Fibroblast of villous mesenchyme (primary cell): ENCODE results near the gene GLB1L3. TPM values are rescaled to one million over a fixed set of nuclear protein-coding genes. Genes with fewer than 3 reads are reported as not detected.

Experiments used
- DNase-seq: peaks from one replicate; pipeline ENCODE4 v3.0.0-alpha.2; 2010; ENCODE audit warnings: low read depth
- H3K4me3 ChIP-seq: 2 replicates; pipeline ENCODE4 v1.5.1; 2011; ENCODE audit warnings: low read depth, mild to moderate bottlenecking, low read length
- total RNA-seq: library from RNA; depleted of rRNA; stranded (reverse); fragments of >200 nt; gene quantifications from 2 replicates; pipeline ENCODE4 v1.2.3, GENCODE V29; 2012
- TF ChIP-seq, protein P1 (sequence below): IDR thresholded peaks from 2 replicates; pipeline ENCODE4 v1.5.1; 2012; ENCODE audit warnings: low read depth, mild to moderate bottlenecking, low read length; ENCODE audit not compliant: insufficient read depth

The GLB1L3 gene
- total RNA-seq, 1 donor: not detected

GRCh38 chr11:134243913-134244312 is 32.3 kb upstream of the GLB1L3 start:
- TF ChIP-seq, protein P1, sequence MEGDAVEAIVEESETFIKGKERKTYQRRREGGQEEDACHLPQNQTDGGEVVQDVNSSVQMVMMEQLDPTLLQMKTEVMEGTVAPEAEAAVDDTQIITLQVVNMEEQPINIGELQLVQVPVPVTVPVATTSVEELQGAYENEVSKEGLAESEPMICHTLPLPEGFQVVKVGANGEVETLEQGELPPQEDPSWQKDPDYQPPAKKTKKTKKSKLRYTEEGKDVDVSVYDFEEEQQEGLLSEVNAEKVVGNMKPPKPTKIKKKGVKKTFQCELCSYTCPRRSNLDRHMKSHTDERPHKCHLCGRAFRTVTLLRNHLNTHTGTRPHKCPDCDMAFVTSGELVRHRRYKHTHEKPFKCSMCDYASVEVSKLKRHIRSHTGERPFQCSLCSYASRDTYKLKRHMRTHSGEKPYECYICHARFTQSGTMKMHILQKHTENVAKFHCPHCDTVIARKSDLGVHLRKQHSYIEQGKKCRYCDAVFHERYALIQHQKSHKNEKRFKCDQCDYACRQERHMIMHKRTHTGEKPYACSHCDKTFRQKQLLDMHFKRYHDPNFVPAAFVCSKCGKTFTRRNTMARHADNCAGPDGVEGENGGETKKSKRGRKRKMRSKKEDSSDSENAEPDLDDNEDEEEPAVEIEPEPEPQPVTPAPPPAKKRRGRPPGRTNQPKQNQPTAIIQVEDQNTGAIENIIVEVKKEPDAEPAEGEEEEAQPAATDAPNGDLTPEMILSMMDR: no peak
- H3K4me3 ChIP-seq: no peak overlapping the region
- DNase-seq: no peak

- H3K4me3 ChIP-seq: no peak overlapping the region
- TF ChIP-seq, protein P1: peak; percentile 56
- peak; percentile 33 for DNase-seq
These were observed 31.6 kb upstream of the GLB1L3 start for GRCh38 chr11:134244593-134244992.

- H3K4me3 ChIP-seq: no peak overlapping the region
- no peak for DNase-seq
- TF ChIP-seq, protein P1: no peak
These were observed 30.7 kb upstream of the GLB1L3 start for GRCh38 chr11:134245434-134245833.

DNA sequence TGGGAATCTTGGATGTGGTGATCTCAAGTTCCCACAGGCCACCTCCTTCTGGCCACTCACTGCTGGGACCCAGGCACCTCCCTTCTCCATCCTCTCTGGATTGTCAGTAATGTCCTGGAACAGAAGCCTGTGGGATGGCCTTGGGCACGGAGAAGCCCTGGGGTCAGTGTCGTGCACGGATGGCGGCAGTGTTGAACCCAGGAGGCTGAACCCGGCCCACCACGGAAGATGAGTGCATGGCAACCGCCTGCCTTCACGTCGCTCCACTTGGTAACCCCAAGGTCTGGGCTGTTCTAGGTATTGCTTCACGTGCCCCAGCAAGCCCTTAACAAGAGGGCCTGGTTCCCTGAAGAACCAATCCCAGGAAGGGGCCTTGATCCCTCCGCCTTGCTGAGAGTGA is 30.1 kb upstream of the GLB1L3 start:
- no peak overlapping the region for H3K4me3 ChIP-seq
- no peak for DNase-seq
- TF ChIP-seq, protein P1: no peak

DNA sequence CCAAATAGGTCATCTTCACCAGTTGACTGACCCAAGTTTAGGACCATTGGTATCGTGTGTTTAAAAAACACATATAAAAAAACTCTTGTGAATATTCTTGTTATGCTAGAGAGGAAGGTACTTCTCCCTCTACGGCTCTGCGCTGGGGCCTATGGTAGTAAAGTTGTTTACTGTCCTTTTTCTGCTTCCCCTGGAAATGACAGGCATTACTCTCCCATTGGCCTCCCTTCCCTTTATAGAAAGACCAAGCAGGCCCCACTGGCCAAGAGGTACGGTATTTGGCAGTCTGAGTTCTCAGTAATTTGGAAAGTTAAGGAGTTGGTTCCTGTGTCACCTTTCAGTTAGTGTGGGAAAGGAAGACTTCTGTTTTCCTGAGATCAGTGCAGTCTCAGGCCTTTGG is 29.5 kb upstream of the GLB1L3 start:
- DNase-seq: no peak
- TF ChIP-seq, protein P1: no peak
- no peak overlapping the region for H3K4me3 ChIP-seq

DNA sequence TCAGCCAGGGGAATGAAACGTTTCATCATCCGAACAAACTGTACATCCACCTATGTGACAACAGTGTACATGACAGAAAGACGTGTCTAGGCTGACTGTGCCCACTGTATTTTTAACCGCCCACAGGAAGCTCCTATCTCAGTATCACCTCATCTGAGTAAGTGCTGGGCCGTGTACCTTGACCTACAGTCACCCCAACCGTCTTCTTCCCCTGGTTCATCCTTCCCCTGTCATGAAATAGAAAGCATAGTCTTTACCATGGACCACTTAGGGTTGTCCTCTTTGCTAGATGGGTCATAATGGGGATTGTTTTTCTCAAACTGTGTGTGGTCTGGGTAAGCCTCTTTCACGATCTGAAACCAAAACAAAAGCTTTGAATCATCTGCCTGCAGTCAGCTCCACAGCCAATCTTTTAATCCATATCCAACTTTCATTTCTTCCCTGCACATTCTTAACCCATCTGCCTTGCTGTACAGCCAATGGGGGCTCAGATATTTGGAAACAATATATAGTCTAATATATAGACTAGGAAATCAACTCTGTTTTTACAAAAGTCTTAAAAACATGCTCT is 27.2 kb upstream of the GLB1L3 start:
- no peak overlapping the region for H3K4me3 ChIP-seq
- peak; percentile 34 for DNase-seq
- TF ChIP-seq, protein P1: no peak

- no peak overlapping the region for H3K4me3 ChIP-seq
- TF ChIP-seq, protein P1: no peak
- no peak for DNase-seq
These were observed 25.9 kb upstream of the GLB1L3 start for GRCh38 chr11:134250246-134250645.
